Lower lobe of right lung (tissue), 2 donors: ENCODE results near the gene NMRK2. TPM values are rescaled to one million over a fixed set of nuclear protein-coding genes. Genes with fewer than 3 reads are reported as not detected.
"Not testable (repeated sequence)": the region's sequence is repeated elsewhere in the genome, so short reads cannot be mapped to it uniquely, and the experiment has no call there.

Source experiments
- ATAC-seq, 2 donors: fragments of 200-7000 bp; cut with Tn5 transposase; one replicate each; pipeline ENCODE4 v1.9.1; 2020 to 2022; ENCODE audit warnings: mild to moderate bottlenecking in 2 of 2, moderate library complexity in 2 of 2
- DNase-seq: peaks from one replicate; pipeline ENCODE4 v3.0.0-alpha.2; 2020
- H3K27ac ChIP-seq: fragments of 200-600 bp; one replicate; pipeline ENCODE4 v1.8.0; 2022
- H3K27me3 ChIP-seq: fragments of 200-600 bp; one replicate; pipeline ENCODE4 v1.8.0; 2022; ENCODE audit warnings: low read depth
- H3K36me3 ChIP-seq: fragments of 200-600 bp; one replicate; pipeline ENCODE4 v1.8.0; 2022; ENCODE audit warnings: mild to moderate bottlenecking
- H3K4me1 ChIP-seq: fragments of 200-600 bp; one replicate; pipeline ENCODE4 v1.8.0; 2022
- H3K4me3 ChIP-seq: fragments of 200-600 bp; one replicate; pipeline ENCODE4 v1.8.0; 2022; ENCODE audit warnings: mild to moderate bottlenecking
- H3K9me3 ChIP-seq: fragments of 200-600 bp; one replicate; pipeline ENCODE4 v1.8.0; 2022
- CTCF ChIP-seq: fragments of 200-600 bp; IDR thresholded peaks from one replicate; pipeline ENCODE4 v1.8.0; 2022; ENCODE audit warnings: antibody characterized with exemption, mild to moderate bottlenecking
- intact Hi-C: fragments of 100-400 bp; cut with DNase I; formaldehyde crosslinking; loops from one replicate; pipeline ENCODE4 v1.11.0; 2022
- total RNA-seq: library from RNA; stranded (reverse); fragmentation: NEBNext Ultra II Directional; extraction: Animal tissue kit (Norgen Biotek cat#: 25700); gene quantifications from one replicate; pipeline ENCODE4 v1.2.1, GENCODE V29; 2021
- donor health status: DM: no; HTN: yes; CAD: no; lungs with severe emphysema.

The NMRK2 gene
- total RNA-seq, 1 donor from 2014 or later, result not detected

- Histone ChIP-seq H3K36me3 (no peaks in the 10 kb centered on the region), H3K9me3 (no peaks in the 10 kb centered on the region), H3K4me1 (no peaks in the 10 kb centered on the region), H3K27me3 (no peaks in the 10 kb centered on the region), H3K4me3 (no peak overlapping the region), H3K27ac (no peak overlapping the region)
- ATAC-seq (no peak), DNase-seq (no peak)
- TF ChIP-seq CTCF, result no peak
- intact Hi-C loops, result no loop called here
Observed at GRCh38 chr19:3942790-3943409, 10.0 kb downstream of the NMRK2 start.

GRCh38 chr19:3944018-3944721 lies 11.3 kb downstream of the NMRK2 start:
- no peaks in the 10 kb centered on the region for H3K27me3 ChIP-seq
- DNase-seq, result no peak
- ATAC-seq, result no peak
- intact Hi-C loops, result no loop called here
- no peak overlapping the region for H3K4me3 ChIP-seq
- H3K36me3 ChIP-seq, result no peaks in the 10 kb centered on the region
- H3K4me1 ChIP-seq, result no peaks in the 10 kb centered on the region
- TF ChIP-seq CTCF, result no peak
- H3K27ac ChIP-seq, result no peak overlapping the region
- no peaks in the 10 kb centered on the region for H3K9me3 ChIP-seq

GRCh38 chr19:3945838-3946237 lies 13.0 kb downstream of the NMRK2 start:
- no peak overlapping the region for H3K27ac ChIP-seq
- intact Hi-C loops, result no loop called here

GRCh38 chr19:3947316-3947933 lies 14.6 kb downstream of the NMRK2 start:
- intact Hi-C loops, DNase-seq, H3K27me3 ChIP-seq, H3K4me3 ChIP-seq, H3K27ac ChIP-seq, H3K36me3 ChIP-seq, H3K9me3 ChIP-seq, ATAC-seq, H3K4me1 ChIP-seq: not testable (repeated sequence)

More at GRCh38 chr19:3945838-3946237, 13.0 kb downstream of the NMRK2 start:
- no peaks in the 10 kb centered on the region for H3K9me3 ChIP-seq
- ATAC-seq (no peak), DNase-seq (no peak)
- no peak overlapping the region for H3K4me3 ChIP-seq
- H3K36me3 ChIP-seq, result no peaks in the 10 kb centered on the region
- H3K27me3 ChIP-seq, result no peaks in the 10 kb centered on the region
- TF ChIP-seq CTCF, result no peak
- H3K4me1 ChIP-seq, result peaks cover 5% of the 10 kb centered on the region

- ATAC-seq (no peak), DNase-seq (no peak)
- intact Hi-C loops, result no loop called here
- Histone ChIP-seq H3K27me3 (no peaks in the 10 kb centered on the region), H3K27ac (no peak overlapping the region), H3K9me3 (no peaks in the 10 kb centered on the region), H3K4me3 (no peak overlapping the region), H3K4me1 (peaks cover 6% of the 10 kb centered on the region), H3K36me3 (no peaks in the 10 kb centered on the region)
- no peak for TF ChIP-seq CTCF
Observed at GRCh38 chr19:3949294-3949693, 16.4 kb downstream of the NMRK2 start.
